OCI-LY1 (cell line): ENCODE results near the gene COL1A2.

Source experiments
- H2AFZ ChIP-seq: fragments of 200-600 bp; sonication (generic), shearing (Covaris generic); 2 replicates; pipeline ENCODE4 v1.6.0; 2014; ENCODE audit warnings: antibody characterized with exemption, mild to moderate bottlenecking, low read length
- H3F3A ChIP-seq: fragments of 200-600 bp; sonication (generic), shearing (Covaris generic); 2 replicates; pipeline ENCODE4 v1.6.0; 2014; ENCODE audit warnings: mild to moderate bottlenecking, antibody characterized with exemption, low read length, moderate library complexity; ENCODE audit not compliant: insufficient read depth
- H3K27ac ChIP-seq: fragments of 200-600 bp; sonication (generic); 2 replicates; pipeline ENCODE4 v1.5.1; 2014; ENCODE audit warnings: low read length, mixed run types, mild to moderate bottlenecking, low read depth; ENCODE audit not compliant: poor library complexity, severe bottlenecking
- H3K27me3 ChIP-seq: fragments of 200-600 bp; sonication (generic); 2 replicates; pipeline ENCODE4 v1.6.0; 2014; ENCODE audit warnings: antibody characterized with exemption, mild to moderate bottlenecking, low read length, moderate library complexity; ENCODE audit not compliant: insufficient read depth
- H3K36me3 ChIP-seq: fragments of 200-600 bp; sonication (generic); 2 replicates; pipeline ENCODE4 v1.6.1; 2014; ENCODE audit warnings: mild to moderate bottlenecking, antibody characterized with exemption, low read length, moderate library complexity, mixed read lengths; ENCODE audit not compliant: insufficient read depth
- H3K4me1 ChIP-seq: fragments of 200-600 bp; sonication (generic); 2 replicates; pipeline ENCODE4 v1.5.1; 2014; ENCODE audit warnings: mild to moderate bottlenecking, low read length, moderate library complexity; ENCODE audit not compliant: insufficient read depth, severe bottlenecking
- H3K4me2 ChIP-seq: fragments of 200-600 bp; sonication (generic), shearing (Covaris generic); 2 replicates; pipeline ENCODE4 v1.6.1; 2014; ENCODE audit warnings: low read length
- H3K4me3 ChIP-seq: fragments of 200-600 bp; sonication (generic); 2 replicates; pipeline ENCODE4 v1.5.1; 2014; ENCODE audit warnings: low read length, low read depth, mild to moderate bottlenecking, mixed read lengths; ENCODE audit not compliant: poor library complexity, severe bottlenecking
- H3K79me2 ChIP-seq: fragments of 200-600 bp; shearing (Covaris generic); 2 replicates; pipeline ENCODE4 v1.6.1; 2016; ENCODE audit warnings: mixed run types, low read length, mixed read lengths; ENCODE audit not compliant: insufficient read depth
- H3K9ac ChIP-seq: fragments of 200-600 bp; sonication (generic), shearing (Covaris generic); 2 replicates; pipeline ENCODE4 v1.6.1; 2014; ENCODE audit warnings: mild to moderate bottlenecking, low read length, mixed read lengths
- H3K9me2 ChIP-seq: fragments of 200-600 bp; sonication (generic), shearing (Covaris generic); 2 replicates; pipeline ENCODE4 v1.6.1; 2014; ENCODE audit warnings: low read depth, mild to moderate bottlenecking, low read length, mixed read lengths
- H3K9me3 ChIP-seq: fragments of 200-600 bp; shearing (Covaris generic); 2 replicates; pipeline ENCODE4 v1.6.1; 2014; ENCODE audit warnings: low read length, mixed read lengths
- H4K20me1 ChIP-seq: fragments of 200-600 bp; sonication (generic), shearing (Covaris generic); 2 replicates; pipeline ENCODE4 v1.6.0; 2016; ENCODE audit warnings: mild to moderate bottlenecking, low read length; ENCODE audit not compliant: insufficient read depth
- EZH2 ChIP-seq: fragments of 200-600 bp; sonication (generic), shearing (Covaris generic); IDR thresholded peaks from 2 replicates; pipeline ENCODE4 v1.8.0; 2017; ENCODE audit warnings: borderline replicate concordance, mixed run types, mild to moderate bottlenecking, antibody characterized with exemption, low read length, moderate library complexity, mixed read lengths
- TF ChIP-seq, protein P1 (sequence below): fragments of 200-600 bp; sonication (generic), shearing (Covaris generic); IDR thresholded peaks from 2 replicates; pipeline ENCODE4 v1.5.1; 2017; ENCODE audit warnings: mild to moderate bottlenecking, antibody characterized with exemption, low read length, moderate library complexity, mixed read lengths

The COL1A2 gene

DNA sequence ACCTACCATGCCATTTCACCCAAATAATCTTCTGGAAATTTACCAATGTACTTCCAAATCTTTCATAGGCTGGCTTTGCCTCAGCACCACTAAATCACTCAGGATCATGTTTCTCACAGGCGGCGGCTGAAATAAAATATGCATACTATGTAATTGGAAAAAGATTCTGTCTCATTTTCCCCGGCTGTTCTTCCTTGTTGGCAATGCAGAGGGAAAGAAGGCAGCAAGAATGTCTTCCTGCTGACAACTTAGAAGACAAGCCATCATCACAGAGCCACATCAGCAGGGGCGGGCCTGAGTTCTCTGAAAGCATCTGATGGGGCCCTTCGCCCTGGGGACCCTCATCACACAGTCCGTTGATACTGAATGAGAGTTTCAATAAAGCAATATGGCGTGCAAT lies 39.2 kb upstream of the COL1A2 start:
- Histone ChIP-seq H2AFZ (no peak overlapping the region), H3K36me3 (no peaks in the 10 kb centered on the region), H3K9me2 (no peaks in the 10 kb centered on the region), H3K27ac (no peak overlapping the region), H3K4me1 (no peaks in the 10 kb centered on the region), H3K9ac (no peak overlapping the region), H3K9me3 (no peaks in the 10 kb centered on the region), H3K27me3 (no peaks in the 10 kb centered on the region), H3K4me2 (no peak overlapping the region), H3F3A (no peaks in the 10 kb centered on the region), H4K20me1 (no peaks in the 10 kb centered on the region), H3K4me3 (no peak overlapping the region), H3K79me2 (no peaks in the 10 kb centered on the region)
- TF ChIP-seq, protein P1, sequence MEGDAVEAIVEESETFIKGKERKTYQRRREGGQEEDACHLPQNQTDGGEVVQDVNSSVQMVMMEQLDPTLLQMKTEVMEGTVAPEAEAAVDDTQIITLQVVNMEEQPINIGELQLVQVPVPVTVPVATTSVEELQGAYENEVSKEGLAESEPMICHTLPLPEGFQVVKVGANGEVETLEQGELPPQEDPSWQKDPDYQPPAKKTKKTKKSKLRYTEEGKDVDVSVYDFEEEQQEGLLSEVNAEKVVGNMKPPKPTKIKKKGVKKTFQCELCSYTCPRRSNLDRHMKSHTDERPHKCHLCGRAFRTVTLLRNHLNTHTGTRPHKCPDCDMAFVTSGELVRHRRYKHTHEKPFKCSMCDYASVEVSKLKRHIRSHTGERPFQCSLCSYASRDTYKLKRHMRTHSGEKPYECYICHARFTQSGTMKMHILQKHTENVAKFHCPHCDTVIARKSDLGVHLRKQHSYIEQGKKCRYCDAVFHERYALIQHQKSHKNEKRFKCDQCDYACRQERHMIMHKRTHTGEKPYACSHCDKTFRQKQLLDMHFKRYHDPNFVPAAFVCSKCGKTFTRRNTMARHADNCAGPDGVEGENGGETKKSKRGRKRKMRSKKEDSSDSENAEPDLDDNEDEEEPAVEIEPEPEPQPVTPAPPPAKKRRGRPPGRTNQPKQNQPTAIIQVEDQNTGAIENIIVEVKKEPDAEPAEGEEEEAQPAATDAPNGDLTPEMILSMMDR, result no peak
- TF ChIP-seq EZH2, result no peak

DNA sequence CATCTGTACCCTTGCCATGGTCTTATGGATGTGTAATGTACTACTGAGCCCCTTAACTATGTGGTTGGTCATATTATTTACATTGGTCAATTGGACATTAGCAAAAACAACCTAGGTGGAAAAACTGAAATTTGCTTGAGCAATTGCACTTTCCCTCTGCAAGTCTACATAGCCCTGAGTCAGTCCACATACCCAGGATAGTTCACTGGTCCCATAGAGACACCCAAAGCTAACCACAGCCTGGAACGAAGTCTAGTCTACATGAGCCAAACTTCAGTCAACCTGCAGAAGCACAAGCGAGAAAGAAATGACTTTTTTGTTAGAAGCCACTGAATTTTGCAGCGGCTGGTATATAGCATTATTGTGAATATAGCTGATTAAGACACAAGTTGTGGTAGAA lies 37.6 kb upstream of the COL1A2 start:
- Histone ChIP-seq H3K4me2 (no peak overlapping the region), H2AFZ (no peak overlapping the region), H3K9me3 (no peaks in the 10 kb centered on the region), H3K4me3 (no peak overlapping the region), H3K79me2 (no peaks in the 10 kb centered on the region), H4K20me1 (no peaks in the 10 kb centered on the region), H3F3A (no peaks in the 10 kb centered on the region), H3K36me3 (no peaks in the 10 kb centered on the region), H3K9me2 (no peaks in the 10 kb centered on the region), H3K27ac (no peak overlapping the region), H3K9ac (no peak overlapping the region), H3K4me1 (no peaks in the 10 kb centered on the region), H3K27me3 (no peaks in the 10 kb centered on the region)
- TF ChIP-seq, protein P1, result no peak
- TF ChIP-seq EZH2, result no peak

DNA sequence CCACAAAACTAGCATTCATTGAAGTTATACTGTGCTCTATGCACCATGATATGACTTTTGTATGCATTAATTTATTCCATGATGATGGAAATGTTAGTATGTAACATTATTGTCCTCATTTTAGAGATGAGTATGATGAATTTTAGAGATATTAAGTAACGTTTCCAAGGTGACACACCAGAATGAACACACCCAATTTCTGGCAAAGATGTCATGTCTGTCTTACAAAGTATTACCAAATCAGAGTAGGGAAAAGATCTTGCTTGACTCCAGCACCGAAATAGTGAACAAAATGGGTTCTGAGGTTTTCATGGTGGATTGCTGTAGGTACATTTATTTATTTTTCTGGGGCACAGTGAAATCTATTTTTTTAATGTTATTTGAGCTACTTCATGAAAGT lies 33.8 kb upstream of the COL1A2 start:
- Histone ChIP-seq H3K9ac (no peak overlapping the region), H3K27me3 (no peaks in the 10 kb centered on the region), H3K27ac (no peak overlapping the region), H3F3A (no peaks in the 10 kb centered on the region), H3K36me3 (no peaks in the 10 kb centered on the region), H3K4me2 (no peak overlapping the region), H3K4me3 (no peak overlapping the region), H3K4me1 (no peaks in the 10 kb centered on the region), H4K20me1 (no peaks in the 10 kb centered on the region), H3K9me3 (no peaks in the 10 kb centered on the region), H2AFZ (no peak overlapping the region), H3K79me2 (no peaks in the 10 kb centered on the region), H3K9me2 (no peaks in the 10 kb centered on the region)
- no peak for TF ChIP-seq EZH2

DNA sequence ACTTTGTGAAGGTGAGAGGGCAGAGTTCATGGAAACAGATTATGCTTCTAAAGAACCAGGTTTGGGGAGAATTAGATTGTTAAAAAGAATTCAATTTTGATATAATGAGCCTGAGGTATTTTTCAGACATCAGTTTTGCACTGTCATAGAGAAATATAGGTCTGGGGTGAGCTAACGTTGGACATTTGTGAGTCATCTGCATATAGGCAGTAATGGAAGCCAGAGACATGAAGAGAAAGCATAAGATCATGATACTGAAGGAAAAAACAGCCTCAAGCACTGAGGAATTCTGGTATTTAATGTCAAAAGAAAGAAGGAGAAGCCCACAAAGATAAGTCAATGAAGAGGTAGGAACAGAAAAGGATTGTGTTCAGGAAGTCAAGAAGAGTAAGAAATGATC lies 32.4 kb upstream of the COL1A2 start:
- Histone ChIP-seq H2AFZ (no peak overlapping the region), H3K4me3 (no peak overlapping the region), H3K4me1 (no peaks in the 10 kb centered on the region), H3K9ac (no peak overlapping the region), H3K4me2 (no peak overlapping the region), H3K27me3 (no peaks in the 10 kb centered on the region), H3K9me2 (no peaks in the 10 kb centered on the region), H3K27ac (no peak overlapping the region), H3F3A (no peaks in the 10 kb centered on the region), H3K9me3 (no peaks in the 10 kb centered on the region), H3K79me2 (no peaks in the 10 kb centered on the region), H3K36me3 (no peaks in the 10 kb centered on the region), H4K20me1 (no peaks in the 10 kb centered on the region)
- TF ChIP-seq EZH2, result no peak
- TF ChIP-seq, protein P1, result no peak
